Measurements from ENCODE around the gene FHIP2A.
"Not testable (repeated sequence)": the region's sequence is repeated elsewhere in the genome, so short reads cannot be mapped to it uniquely, and the experiment has no call there.

The FHIP2A gene
- total RNA-seq = 58.3 to 157 (median 82.9) reads per million in 4 experiments

- DNase-seq = peak; percentile 69
Measured at GRCh38 chr10:114821293-114821914, at the start of gene FHIP2A. Gene FHIP2A, plus strand, starts transcription at chr10:114821780. Its CDS starts 299 bp downstream, at chr10:114822079.

- no peak for DNase-seq
Measured at GRCh38 chr10:114772496-114773196, 48.9 kb upstream of the FHIP2A start.

GRCh38 chr10:114773197-114773532 lies 48.4 kb upstream of the FHIP2A start:
- no peak for DNase-seq

GRCh38 chr10:114775082-114775481 lies 46.5 kb upstream of the FHIP2A start:
- not testable (repeated sequence) for DNase-seq

- no peak for DNase-seq
Measured at GRCh38 chr10:114777415-114777814, 44.2 kb upstream of the FHIP2A start.

- DNase-seq = no peak
Measured at GRCh38 chr10:114779803-114780576, 41.6 kb upstream of the FHIP2A start.

GRCh38 chr10:114780577-114781184 lies 40.9 kb upstream of the FHIP2A start:
- DNase-seq = no peak

- no peak for DNase-seq
Measured at GRCh38 chr10:114782666-114783065, 38.9 kb upstream of the FHIP2A start.

GRCh38 chr10:114783686-114784085 lies 37.9 kb upstream of the FHIP2A start:
- DNase-seq = no peak

- DNase-seq = not testable (repeated sequence)
Measured at GRCh38 chr10:114786492-114786891, 35.1 kb upstream of the FHIP2A start.

- not testable (repeated sequence) for DNase-seq
Measured at GRCh38 chr10:114787131-114787530, 34.4 kb upstream of the FHIP2A start.

- DNase-seq = no peak
Measured at GRCh38 chr10:114791768-114792167, 29.8 kb upstream of the FHIP2A start.

- no peak for DNase-seq
Measured at GRCh38 chr10:114795039-114795438, 26.5 kb upstream of the FHIP2A start.

GRCh38 chr10:114800361-114800760 lies 21.2 kb upstream of the FHIP2A start:
- no peak for DNase-seq

GRCh38 chr10:114801411-114801813 lies 20.2 kb upstream of the FHIP2A start:
- no peak for DNase-seq

GRCh38 chr10:114802177-114802576 lies 19.4 kb upstream of the FHIP2A start:
- no peak for DNase-seq

- no peak for DNase-seq
Measured at GRCh38 chr10:114806562-114807391, 14.8 kb upstream of the FHIP2A start.

- no peak for DNase-seq
Measured at GRCh38 chr10:114808982-114809381, 12.6 kb upstream of the FHIP2A start.

- no peak for DNase-seq
Measured at GRCh38 chr10:114810926-114811325, 10.7 kb upstream of the FHIP2A start.

- DNase-seq = no peak
Measured at GRCh38 chr10:114811862-114812261, 9.7 kb upstream of the FHIP2A start.

- DNase-seq = no peak
Measured at GRCh38 chr10:114815791-114816190, 5.8 kb upstream of the FHIP2A start.

- DNase-seq = no peak
Measured at GRCh38 chr10:114816308-114816707, 5.3 kb upstream of the FHIP2A start.

Data from effector CD8-positive, alpha-beta T cell (primary cell).